OCI-LY3 (cell line): ENCODE data around the gene SIGLEC5.

Experiments used
- EZH2phosphoT487 ChIP-seq: fragments of 200-600 bp; shearing (Covaris generic); IDR thresholded peaks from 2 replicates; pipeline ENCODE4 v1.6.1; 2018; ENCODE audit warnings: antibody characterized with exemption, mixed run types, low read depth
- TF ChIP-seq, protein P1 (sequence below): fragments of 200-600, 300-600 bp; sonication (generic); IDR thresholded peaks from 2 replicates; pipeline ENCODE4 v1.5.1; 2014; ENCODE audit warnings: antibody characterized with exemption, low read length, low read depth

DNA sequence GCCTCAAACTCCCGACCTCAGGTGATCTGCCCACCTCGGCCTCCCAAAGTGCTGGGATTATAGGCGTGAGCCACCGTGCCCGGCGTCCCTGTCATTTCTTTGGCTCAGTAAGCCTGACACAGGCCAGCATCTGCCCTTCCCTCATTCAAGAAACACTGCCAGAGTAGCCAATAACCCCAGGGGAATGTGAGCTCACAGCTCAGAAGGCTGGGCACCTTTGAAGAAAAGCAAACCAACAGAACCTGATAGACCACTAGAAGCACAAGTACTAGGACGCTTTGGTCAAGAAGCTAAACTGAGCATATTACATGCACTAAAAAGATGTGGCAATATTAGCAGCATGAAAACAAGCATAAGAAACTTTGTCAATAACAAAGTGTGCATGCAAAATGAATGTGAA, 14.2 kb downstream of the SIGLEC5 start:
- TF ChIP-seq, protein P1, sequence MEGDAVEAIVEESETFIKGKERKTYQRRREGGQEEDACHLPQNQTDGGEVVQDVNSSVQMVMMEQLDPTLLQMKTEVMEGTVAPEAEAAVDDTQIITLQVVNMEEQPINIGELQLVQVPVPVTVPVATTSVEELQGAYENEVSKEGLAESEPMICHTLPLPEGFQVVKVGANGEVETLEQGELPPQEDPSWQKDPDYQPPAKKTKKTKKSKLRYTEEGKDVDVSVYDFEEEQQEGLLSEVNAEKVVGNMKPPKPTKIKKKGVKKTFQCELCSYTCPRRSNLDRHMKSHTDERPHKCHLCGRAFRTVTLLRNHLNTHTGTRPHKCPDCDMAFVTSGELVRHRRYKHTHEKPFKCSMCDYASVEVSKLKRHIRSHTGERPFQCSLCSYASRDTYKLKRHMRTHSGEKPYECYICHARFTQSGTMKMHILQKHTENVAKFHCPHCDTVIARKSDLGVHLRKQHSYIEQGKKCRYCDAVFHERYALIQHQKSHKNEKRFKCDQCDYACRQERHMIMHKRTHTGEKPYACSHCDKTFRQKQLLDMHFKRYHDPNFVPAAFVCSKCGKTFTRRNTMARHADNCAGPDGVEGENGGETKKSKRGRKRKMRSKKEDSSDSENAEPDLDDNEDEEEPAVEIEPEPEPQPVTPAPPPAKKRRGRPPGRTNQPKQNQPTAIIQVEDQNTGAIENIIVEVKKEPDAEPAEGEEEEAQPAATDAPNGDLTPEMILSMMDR: no peak
- TF ChIP-seq EZH2phosphoT487: no peak
